Measurements from ENCODE around the gene NOX3.
"Not testable (repeated sequence)": the region's sequence is repeated elsewhere in the genome, so short reads cannot be mapped to it uniquely, and the experiment has no call there.

NOX3 gene

GRCh38 chr6:155468543-155468942 is 12.9 kb upstream of the NOX3 start:
- DNase-seq, result not testable (repeated sequence)

GRCh38 chr6:155466539-155466938 is 10.9 kb upstream of the NOX3 start:
- DNase-seq, result no peak

GRCh38 chr6:155461556-155461955 is 5.9 kb upstream of the NOX3 start:
- DNase-seq, result no peak

- no peak for DNase-seq
Observed at GRCh38 chr6:155454471-155454870, 1.2 kb downstream of the NOX3 start.

- DNase-seq, result no peak
Observed at GRCh38 chr6:155454008-155454407, 1.6 kb downstream of the NOX3 start.

GRCh38 chr6:155452576-155452975 is 3.1 kb downstream of the NOX3 start:
- DNase-seq, result no peak

- DNase-seq, result not testable (repeated sequence)
Observed at GRCh38 chr6:155451530-155451929, 4.1 kb downstream of the NOX3 start.

- no peak for DNase-seq
Observed at GRCh38 chr6:155450240-155450581, 5.4 kb downstream of the NOX3 start.

GRCh38 chr6:155449450-155450239 is 6.0 kb downstream of the NOX3 start:
- no peak for DNase-seq

GRCh38 chr6:155448668-155449449 is 6.8 kb downstream of the NOX3 start:
- DNase-seq, result no peak

- DNase-seq, result no peak
Observed at GRCh38 chr6:155447949-155448348, 7.7 kb downstream of the NOX3 start.

- no peak for DNase-seq
Observed at GRCh38 chr6:155444952-155445903, 10.4 kb downstream of the NOX3 start.

- DNase-seq, result no peak
Observed at GRCh38 chr6:155444120-155444917, 11.3 kb downstream of the NOX3 start.

- no peak for DNase-seq
Observed at GRCh38 chr6:155443168-155443567, 12.5 kb downstream of the NOX3 start.

GRCh38 chr6:155442562-155442961 is 13.1 kb downstream of the NOX3 start:
- DNase-seq, result no peak

- DNase-seq, result no peak
Observed at GRCh38 chr6:155441112-155441465, 14.6 kb downstream of the NOX3 start.

GRCh38 chr6:155440398-155441111 is 15.1 kb downstream of the NOX3 start:
- DNase-seq, result no peak

- DNase-seq, result no peak
Observed at GRCh38 chr6:155439376-155439775, 16.3 kb downstream of the NOX3 start.

GRCh38 chr6:155436981-155437749 is 18.5 kb downstream of the NOX3 start:
- no peak for DNase-seq

- DNase-seq, result no peak
Observed at GRCh38 chr6:155434829-155435423, 20.7 kb downstream of the NOX3 start.

GRCh38 chr6:155434096-155434495 is 21.5 kb downstream of the NOX3 start:
- no peak for DNase-seq

Data from HCEC 1CT (cell line).